GM23338 (cell line): Measurements from ENCODE around the gene FAM47B.

Experiments used
- CREB1 ChIP-seq: fragments of 250-450 bp; sonication (Bioruptor Pico); IDR thresholded peaks from 2 replicates; pipeline ENCODE4 v1.5.0; 2020; ENCODE audit warnings: low read depth, mild to moderate bottlenecking, moderate library complexity
- CTCF ChIP-seq, 2 experiments: fragments of 200-600 bp in 1 of 2; sonication (generic) in 1 of 2; conservative IDR thresholded peaks; 2 replicates each; pipeline versions ENCODE4 v1.5.1 to v1.6.1; 2016 to 2017; ENCODE audit warnings: antibody characterized with exemption in 2 of 2, low read depth in 2 of 2, mild to moderate bottlenecking in 2 of 2, moderate library complexity in 1 of 2
- ETS1 ChIP-seq: IDR thresholded peaks from 2 replicates; pipeline ENCODE4 v1.6.1; 2016; ENCODE audit warnings: antibody characterized with exemption
- EZH2 ChIP-seq: fragments of 200-600 bp; sonication (generic); IDR thresholded peaks from one replicate; pipeline ENCODE4 v1.8.0; 2017; ENCODE audit warnings: antibody characterized with exemption, mild to moderate bottlenecking, low read depth; ENCODE audit not compliant: unreplicated experiment
- EZH2phosphoT487 ChIP-seq: fragments of 200-600 bp; sonication (generic); IDR thresholded peaks from one replicate; pipeline ENCODE4 v1.8.1; 2018; ENCODE audit warnings: antibody characterized with exemption; ENCODE audit not compliant: unreplicated experiment
- POLR2AphosphoS5 ChIP-seq: IDR thresholded peaks from 2 replicates; pipeline ENCODE4 v1.6.1; 2016; ENCODE audit warnings: antibody characterized with exemption, low read depth

- TF ChIP-seq CTCF (conservative IDR thresholded peaks at IDR 0.05; ENCODE audit: low read depth in 2 of 2) (no peak), POLR2AphosphoS5 (no peak), ETS1 (no peak), CREB1 (CRISPR knock-in tag) (no peak), EZH2phosphoT487 (no peak), EZH2 (no peak)
These were observed 35.6 kb downstream of the FAM47B start for GRCh38 chrX:34978171-34978570.
